HEK293 (cell line): Measurements from ENCODE around the gene TTC31.
A peak's percentile ranks its signal among the peaks of the same experiment; 100 is the strongest.
"Not testable (repeated sequence)": the region's sequence is repeated elsewhere in the genome, so short reads cannot be mapped to it uniquely, and the experiment has no call there.

ENCODE experiments used
- CTCF ChIA-PET: fragments of 350-600 bp; formaldehyde crosslinking; extraction: SDS; loops from one replicate; lab custom pipeline; 2021; ENCODE audit warnings: antibody characterized with exemption; lab: Yijun Ruan, JAX
- POLR2A ChIA-PET: fragments of 300-600 bp; formaldehyde crosslinking; extraction: SDS; loops from one replicate; lab custom pipeline; 2020; ENCODE audit warnings: antibody characterized with exemption, inconsistent platforms; lab: Yijun Ruan, JAX
- H3K27ac ChIP-seq: fragments of 200-500 bp; sonication (Bioruptor generic); 2 replicates; pipeline ENCODE4 v1.5.1; 2014; ENCODE audit warnings: low read depth, low read length, control low read depth, inconsistent platforms; ENCODE audit errors: extremely low read depth
- H3K36me3 ChIP-seq, 2 experiments: fragments of 200-500 bp in 1 of 2; sonication (Bioruptor generic) in 1 of 2; 1 replicate in 1 of 2; 2 replicates in 1 of 2; pipeline ENCODE4 v1.5.1; 2014 to 2017; ENCODE audit warnings: inconsistent platforms in 2 of 2, low read length in 2 of 2; ENCODE audit not compliant: control insufficient read depth in 2 of 2, insufficient read depth in 1 of 2
- H3K4me1 ChIP-seq: fragments of 200-500 bp; sonication (Bioruptor generic); 2 replicates; pipeline ENCODE4 v1.5.1; 2014; ENCODE audit warnings: mild to moderate bottlenecking, low read length, inconsistent platforms; ENCODE audit not compliant: control insufficient read depth, insufficient read depth
- H3K4me3 ChIP-seq: 2 replicates; pipeline ENCODE4 v1.5.1; 2011; ENCODE audit warnings: low read depth, mild to moderate bottlenecking, control low read depth, low read length, moderate library complexity
- H3K9me3 ChIP-seq: fragments of 200-500 bp; sonication (Bioruptor generic); 2 replicates; pipeline ENCODE4 v1.5.1; 2014; ENCODE audit warnings: low read depth, low read length, inconsistent platforms; ENCODE audit not compliant: control insufficient read depth, insufficient read depth
- BCL11A ChIP-seq: fragments of 450-650 bp; formaldehyde crosslinking; IDR thresholded peaks from 2 replicates; pipeline ENCODE4 v1.5.1; 2016; ENCODE audit warnings: low read depth, missing biosample characterization, missing genetic modification characterization
- HOXC10 ChIP-seq: sonication (generic); formaldehyde crosslinking; IDR thresholded peaks from 2 replicates; pipeline ENCODE4 v1.8.1; 2023; ENCODE audit warnings: mild to moderate bottlenecking, missing genetic modification reagents
- OSR2 ChIP-seq: fragments of 450-650 bp; formaldehyde crosslinking; IDR thresholded peaks from 2 replicates; pipeline ENCODE4 v1.5.1; 2016; ENCODE audit warnings: missing biosample characterization, missing genetic modification characterization
- PRDM10 ChIP-seq: fragments of 450-650 bp; formaldehyde crosslinking; IDR thresholded peaks from 2 replicates; pipeline ENCODE4 v1.5.1; 2016; ENCODE audit warnings: missing biosample characterization, missing genetic modification characterization
- SCRT1 ChIP-seq: fragments of 450-650 bp; formaldehyde crosslinking; IDR thresholded peaks from 2 replicates; pipeline ENCODE4 v1.5.1; 2016; ENCODE audit warnings: missing biosample characterization, missing genetic modification characterization, borderline replicate concordance
- YY2 ChIP-seq: fragments of 450-650 bp; formaldehyde crosslinking; IDR thresholded peaks from 2 replicates; pipeline ENCODE4 v1.5.1; 2016; ENCODE audit warnings: missing biosample characterization, missing genetic modification characterization
- ZFHX2 ChIP-seq: fragments of 450-650 bp; formaldehyde crosslinking; conservative IDR thresholded peaks from 2 replicates; pipeline ENCODE4 v1.5.1; 2016; ENCODE audit warnings: missing biosample characterization, missing genetic modification characterization
- ZNF239 ChIP-seq: fragments of 450-650 bp; formaldehyde crosslinking; IDR thresholded peaks from 2 replicates; pipeline ENCODE4 v1.5.1; 2016; ENCODE audit warnings: missing biosample characterization, missing genetic modification characterization
- ZNF560 ChIP-seq: fragments of 450-650 bp; formaldehyde crosslinking; IDR thresholded peaks from 2 replicates; pipeline ENCODE4 v1.5.1; 2017; ENCODE audit warnings: missing biosample characterization, missing genetic modification characterization, borderline replicate concordance
- ZNF654 ChIP-seq: fragments of 450-650 bp; formaldehyde crosslinking; IDR thresholded peaks from 2 replicates; pipeline ENCODE4 v1.5.1; 2016; ENCODE audit warnings: low read depth, missing biosample characterization, missing genetic modification characterization
- ZNF777 ChIP-seq: fragments of 450-650 bp; formaldehyde crosslinking; IDR thresholded peaks from 2 replicates; pipeline ENCODE4 v1.5.1; 2017; ENCODE audit warnings: missing biosample characterization, missing genetic modification characterization, borderline replicate concordance
- TF ChIP-seq, protein P1 (sequence below): fragments of 450-650 bp; formaldehyde crosslinking; IDR thresholded peaks from 2 replicates; pipeline ENCODE4 v1.5.1; 2016; ENCODE audit warnings: missing biosample characterization, missing genetic modification characterization
- TF ChIP-seq, protein P2 (sequence below): fragments of 450-650 bp; formaldehyde crosslinking; IDR thresholded peaks from 2 replicates; pipeline ENCODE4 v1.5.1; 2016; ENCODE audit warnings: missing biosample characterization, missing genetic modification characterization

The TTC31 gene

GRCh38 chr2:74470742-74471141 lies 12.1 kb upstream of the TTC31 start:
- H3K27ac ChIP-seq, CTCF ChIA-PET, H3K4me1 ChIP-seq, H3K9me3 ChIP-seq, H3K4me3 ChIP-seq: not testable (repeated sequence)
- POLR2A ChIA-PET: interaction anchor here (1.0 to 4.0 kb wide), 3 partner anchors 10 to 59 kb away, joined by 3 to 44 read pairs (median 13); partner anchors contain the start of genes AUP1, HTRA2 and WBP1
- TF ChIP-seq, protein P1, sequence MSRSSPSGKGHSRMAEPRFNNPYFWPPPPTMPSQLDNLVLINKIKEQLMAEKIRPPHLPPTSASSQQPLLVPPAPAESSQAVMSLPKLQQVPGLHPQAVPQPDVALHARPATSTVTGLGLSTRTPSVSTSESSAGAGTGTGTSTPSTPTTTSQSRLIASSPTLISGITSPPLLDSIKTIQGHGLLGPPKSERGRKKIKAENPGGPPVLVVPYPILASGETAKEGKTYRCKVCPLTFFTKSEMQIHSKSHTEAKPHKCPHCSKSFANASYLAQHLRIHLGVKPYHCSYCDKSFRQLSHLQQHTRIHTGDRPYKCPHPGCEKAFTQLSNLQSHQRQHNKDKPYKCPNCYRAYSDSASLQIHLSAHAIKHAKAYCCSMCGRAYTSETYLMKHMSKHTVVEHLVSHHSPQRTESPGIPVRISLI: 0 out of 2 replicates have a peak, but pooled peaks have one; percentile 14
- H3K36me3 ChIP-seq: peaks cover 8 to 17% of the 10 kb centered on the region in 2 experiments; a peak in 2 of 3 replicates

DNA sequence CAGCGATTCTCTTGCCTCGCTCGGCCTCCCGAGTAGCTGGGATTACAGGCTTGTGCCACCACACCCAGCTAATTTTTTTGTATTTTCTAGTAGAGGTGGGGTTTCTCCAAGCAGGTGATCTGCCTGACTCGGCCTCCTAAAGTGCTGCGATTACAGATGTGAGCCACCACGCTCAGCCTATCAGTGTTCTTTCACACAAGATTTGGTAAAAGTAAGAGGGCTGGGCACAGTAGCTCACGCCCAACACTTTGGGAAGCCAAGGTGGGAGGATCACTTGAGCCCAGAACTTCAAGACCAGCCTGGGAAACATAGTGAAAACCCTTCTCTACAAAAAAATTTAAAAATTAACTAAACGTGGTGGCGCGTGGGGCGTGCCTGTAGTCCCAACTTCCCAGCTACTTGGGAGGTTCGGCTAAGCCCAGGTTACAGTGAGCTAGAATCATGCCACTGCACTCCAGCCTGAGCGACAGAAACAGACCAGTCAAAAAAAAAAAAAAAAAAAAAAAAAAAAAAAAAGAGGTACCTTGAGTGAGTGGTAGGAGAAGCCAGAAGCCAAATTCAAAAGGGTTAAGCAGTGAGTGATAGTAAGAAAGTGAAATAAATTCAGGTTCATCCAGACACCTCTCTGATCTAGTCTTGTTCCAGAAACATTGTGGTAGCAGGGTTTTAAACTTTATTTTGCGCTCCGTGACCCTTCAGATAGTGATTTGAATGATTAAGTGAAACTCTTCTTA lies 11.4 kb upstream of the TTC31 start:
- H3K9me3 ChIP-seq: no peaks in the 10 kb centered on the region
- H3K36me3 ChIP-seq: peaks cover 14 to 23% of the 10 kb centered on the region in 2 experiments; a peak in 2 of 3 replicates
- TF ChIP-seq, protein P1: peak; percentile 92
- TF ChIP-seq OSR2 (no peak), ZNF654 (tag by site-specific recombination) (no peak), YY2 (tag by site-specific recombination) (no peak), ZNF239 (tag by site-specific recombination) (no peak)
- 0 out of 2 replicates have a peak, but pooled peaks cover 2% of the 10 kb centered on the region for H3K4me1 ChIP-seq
- peak overlapping the region; percentile 55 for H3K4me3 ChIP-seq
- peak overlapping the region; percentile 87 for H3K27ac ChIP-seq
- POLR2A ChIA-PET: interaction anchor here (0.6 to 4.0 kb wide), 8 partner anchors 10 to 293 kb away, joined by 3 to 44 read pairs (median 4); partner anchors contain the start of genes AUP1, CCDC142, HTRA2 and TTC31
- CTCF ChIA-PET: no interaction called here

DNA sequence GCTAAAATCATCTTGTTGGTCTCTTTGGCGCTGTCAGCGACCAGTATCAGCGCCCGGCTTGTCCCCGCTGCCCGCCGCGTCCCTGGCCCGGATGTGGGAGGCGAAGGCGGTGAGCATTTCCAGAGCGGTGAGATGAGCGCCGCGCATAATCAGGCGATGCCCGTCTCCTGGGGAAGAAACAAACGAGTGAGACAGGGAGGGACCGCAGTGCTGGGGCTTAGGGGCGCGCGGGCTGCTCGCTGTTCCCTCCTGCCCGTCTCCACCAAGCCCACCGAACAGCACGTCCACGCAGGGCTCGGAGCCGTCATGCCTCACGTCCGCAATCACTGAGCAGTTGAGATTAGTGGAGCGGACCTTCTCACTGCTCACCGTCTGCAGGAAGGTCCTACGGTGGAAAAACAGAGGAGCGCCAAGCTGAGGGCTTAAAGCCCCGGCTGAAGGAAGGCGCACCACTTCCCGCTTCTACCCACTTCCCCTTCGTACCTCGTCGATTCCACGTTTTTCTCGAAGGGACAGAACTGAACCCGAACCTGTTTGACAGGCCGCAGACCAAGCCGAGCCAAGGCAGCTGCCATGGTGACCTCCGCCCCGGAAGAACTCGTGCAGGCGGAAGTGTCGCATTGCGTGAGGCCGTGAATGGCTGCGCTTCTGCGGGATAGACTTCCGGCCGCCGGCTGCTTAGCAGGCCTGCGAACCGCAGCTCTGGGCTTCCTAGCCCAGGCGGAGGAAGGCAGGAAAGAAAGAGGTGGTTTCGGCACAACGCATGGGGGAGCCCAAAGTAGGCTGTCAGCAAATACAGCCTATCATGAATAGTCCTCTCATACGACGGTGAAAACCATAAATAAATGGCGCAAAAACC lies 10.6 kb upstream of the TTC31 start, which contains the start of gene MRPL53:
Gene MRPL53 (minus strand): TSS at position 595 of the 859 bp plus-strand sequence. CDS start 20 bp downstream, at position 575.
- POLR2A ChIA-PET: interaction anchor here (0.9 to 4.0 kb wide), 9 partner anchors 9 to 118 kb away, joined by 3 to 44 read pairs (median 5); partner anchors contain the start of genes AUP1, CCDC142, HTRA2 and INO80B
- H3K4me1 ChIP-seq: 0 out of 2 replicates have a peak, but pooled peaks cover 2% of the 10 kb centered on the region
- peaks cover 18 to 31% of the 10 kb centered on the region in 2 experiments; a peak in 2 of 3 replicates for H3K36me3 ChIP-seq
- peak within 1 kb of the TSS; percentile 55 for H3K4me3 ChIP-seq
- CTCF ChIA-PET: interaction anchor here (0.8 to 1.5 kb wide), 4 partner anchors 10 to 195 kb away, joined by 3 to 14 read pairs (median 3); partner anchors contain the start of genes CCDC142, INO80B and TTC31
- peak within 1 kb of the TSS; percentile 87 for H3K27ac ChIP-seq
- H3K9me3 ChIP-seq: no peaks in the 10 kb centered on the region
- TF ChIP-seq HOXC10 (CRISPR knock-in tag): 0 out of 2 replicates have a peak, but pooled peaks have one; percentile 59
- TF ChIP-seq, protein P2, sequence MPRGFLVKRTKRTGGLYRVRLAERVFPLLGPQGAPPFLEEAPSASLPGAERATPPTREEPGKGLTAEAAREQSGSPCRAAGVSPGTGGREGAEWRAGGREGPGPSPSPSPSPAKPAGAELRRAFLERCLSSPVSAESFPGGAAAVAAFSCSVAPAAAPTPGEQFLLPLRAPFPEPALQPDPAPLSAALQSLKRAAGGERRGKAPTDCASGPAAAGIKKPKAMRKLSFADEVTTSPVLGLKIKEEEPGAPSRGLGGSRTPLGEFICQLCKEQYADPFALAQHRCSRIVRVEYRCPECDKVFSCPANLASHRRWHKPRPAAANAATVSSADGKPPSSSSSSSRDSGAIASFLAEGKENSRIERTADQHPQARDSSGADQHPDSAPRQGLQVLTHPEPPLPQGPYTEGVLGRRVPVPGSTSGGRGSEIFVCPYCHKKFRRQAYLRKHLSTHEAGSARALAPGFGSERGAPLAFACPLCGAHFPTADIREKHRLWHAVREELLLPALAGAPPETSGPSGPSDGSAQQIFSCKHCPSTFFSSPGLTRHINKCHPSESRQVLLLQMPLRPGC (tag by site-specific recombination): no peak
- 0 out of 2 replicates have a peak, but pooled peaks have one; percentile 41 for TF ChIP-seq ZNF777
- 0 out of 2 replicates have a peak, but pooled peaks have one; percentile 13 for TF ChIP-seq OSR2
- no peak for TF ChIP-seq ZNF560
- TF ChIP-seq BCL11A (tag by site-specific recombination): no peak
- peak; percentile 16; the same call in 1 of the 2 replicates for TF ChIP-seq SCRT1
- TF ChIP-seq PRDM10: peak; percentile 72
- peak; percentile 29; the same call in 1 of the 2 replicates for TF ChIP-seq ZFHX2 (tag by site-specific recombination)
